ENCODE data around the gene LRRC8D. TPM values are rescaled to one million over a fixed set of nuclear protein-coding genes. Genes with fewer than 3 reads are reported as not detected.

The LRRC8D gene
- total and polyA plus RNA-seq, 2 experiments from 2014 or later = 23.6 to 48.8 TPM

- H3K27me3 Mint-ChIP-seq (ENCODE audit: insufficient read depth, low read depth, poor library complexity) = peaks cover 3% of the 10 kb centered on the region
These were observed 78.1 kb downstream of the LRRC8D start for GRCh38 chr1:89898695-89899470.

DNA sequence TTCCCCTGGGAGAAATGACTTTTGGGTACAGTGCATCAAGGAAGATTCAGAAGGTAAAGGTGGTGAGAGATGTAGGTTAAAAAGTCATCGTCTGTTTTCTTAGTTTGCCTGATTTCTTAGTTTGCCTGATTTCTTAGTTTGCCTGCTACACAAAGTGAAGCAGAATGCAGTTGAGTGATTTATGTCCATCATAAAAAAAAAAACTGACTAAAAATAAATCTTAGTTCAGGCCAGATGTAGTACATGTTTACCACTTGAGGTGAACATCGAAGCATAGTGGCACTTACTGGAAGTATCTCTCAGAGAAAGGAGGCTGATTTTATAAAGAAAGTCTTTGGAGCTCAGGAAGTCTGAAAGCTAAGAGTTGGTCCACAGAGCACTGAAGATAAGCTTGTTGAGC is 79.5 kb downstream of the LRRC8D start:
- H3K27ac Mint-ChIP-seq = peak overlapping the region; percentile 8; the same call in 1 of the 2 replicates
- Histone ChIP-seq H3K4me3 (no peak overlapping the region), H3F3A (replicated peaks; ENCODE audit: low read depth) (0 out of 2 replicates have a peak, but pooled peaks cover 7% of the 10 kb centered on the region), H2AFZ (no peak overlapping the region), H3K4me1 (ENCODE audit: insufficient read depth) (peaks cover 34% of the 10 kb centered on the region), H3K27me3 (ENCODE audit: insufficient read depth) (no peaks in the 10 kb centered on the region), H3K4me2 (no peak overlapping the region), H3K36me3 (ENCODE audit: insufficient read depth) (no peaks in the 10 kb centered on the region; the same call in 1 of the 2 replicates), H3K9me2 (ENCODE audit: insufficient read depth) (no peaks in the 10 kb centered on the region), H4K20me1 (replicated peaks; ENCODE audit: insufficient read depth) (no peaks in the 10 kb centered on the region), H3K79me2 (replicated peaks; ENCODE audit: insufficient read depth) (peaks cover 50% of the 10 kb centered on the region), H3K27ac (ENCODE audit: low read depth) (no peak overlapping the region)
- DNase-seq (ENCODE audit: low spot score) (no peak), ATAC-seq (no peak)
- no peaks in the 10 kb centered on the region; the same call in 2 of the 3 replicates for H3K36me3 Mint-ChIP-seq (ENCODE audit: low read depth)
- H3K27me3 Mint-ChIP-seq (ENCODE audit: insufficient read depth, low read depth, poor library complexity) = peaks cover 7% of the 10 kb centered on the region
- no peak overlapping the region for H3K4me3 Mint-ChIP-seq
- H3K4me1 Mint-ChIP-seq = peaks cover 74% of the 10 kb centered on the region
- H3K9me3 Mint-ChIP-seq = no peaks in the 10 kb centered on the region
- TF ChIP-seq NANOG (IDR thresholded peaks at IDR 0.05; ENCODE audit: borderline replicate concordance) = no peak
- TF ChIP-seq, protein P1, sequence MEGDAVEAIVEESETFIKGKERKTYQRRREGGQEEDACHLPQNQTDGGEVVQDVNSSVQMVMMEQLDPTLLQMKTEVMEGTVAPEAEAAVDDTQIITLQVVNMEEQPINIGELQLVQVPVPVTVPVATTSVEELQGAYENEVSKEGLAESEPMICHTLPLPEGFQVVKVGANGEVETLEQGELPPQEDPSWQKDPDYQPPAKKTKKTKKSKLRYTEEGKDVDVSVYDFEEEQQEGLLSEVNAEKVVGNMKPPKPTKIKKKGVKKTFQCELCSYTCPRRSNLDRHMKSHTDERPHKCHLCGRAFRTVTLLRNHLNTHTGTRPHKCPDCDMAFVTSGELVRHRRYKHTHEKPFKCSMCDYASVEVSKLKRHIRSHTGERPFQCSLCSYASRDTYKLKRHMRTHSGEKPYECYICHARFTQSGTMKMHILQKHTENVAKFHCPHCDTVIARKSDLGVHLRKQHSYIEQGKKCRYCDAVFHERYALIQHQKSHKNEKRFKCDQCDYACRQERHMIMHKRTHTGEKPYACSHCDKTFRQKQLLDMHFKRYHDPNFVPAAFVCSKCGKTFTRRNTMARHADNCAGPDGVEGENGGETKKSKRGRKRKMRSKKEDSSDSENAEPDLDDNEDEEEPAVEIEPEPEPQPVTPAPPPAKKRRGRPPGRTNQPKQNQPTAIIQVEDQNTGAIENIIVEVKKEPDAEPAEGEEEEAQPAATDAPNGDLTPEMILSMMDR (conservative IDR thresholded peaks at IDR 0.05; ENCODE audit: low read depth in 2 of 2) = no peak

More at GRCh38 chr1:89898695-89899470, 78.1 kb downstream of the LRRC8D start:
- H3K9me3 Mint-ChIP-seq = no peaks in the 10 kb centered on the region
- no peaks in the 10 kb centered on the region; the same call in 1 of the 2 replicates for H3K36me3 ChIP-seq (ENCODE audit: insufficient read depth)
- peaks cover 59% of the 10 kb centered on the region for H3K4me1 Mint-ChIP-seq
- ATAC-seq (peak; percentile 39), DNase-seq (ENCODE audit: low spot score) (no peak)
- no peak overlapping the region for H3K27ac Mint-ChIP-seq
- H3K4me2 ChIP-seq = no peak overlapping the region; the same call in 1 of the 2 replicates
- no peak overlapping the region for H2AFZ ChIP-seq
- H3K36me3 Mint-ChIP-seq (ENCODE audit: low read depth) = no peaks in the 10 kb centered on the region; the same call in 2 of the 3 replicates
- H3K9me2 ChIP-seq (ENCODE audit: insufficient read depth) = no peaks in the 10 kb centered on the region
- H3K4me3 ChIP-seq = no peak overlapping the region
- H4K20me1 ChIP-seq (replicated peaks; ENCODE audit: insufficient read depth) = no peaks in the 10 kb centered on the region; the same call in 1 of the 2 replicates
- no peak overlapping the region for H3K4me3 Mint-ChIP-seq
- no peaks in the 10 kb centered on the region for H3K27me3 ChIP-seq (ENCODE audit: insufficient read depth)
- no peak for TF ChIP-seq STAT1 (IDR thresholded peaks at IDR 0.05; ENCODE audit: unreplicated experiment)
- no peak for TF ChIP-seq POLR2AphosphoS5 (IDR thresholded peaks at IDR 0.05; ENCODE audit: low read depth)
- TF ChIP-seq CREB1 (CRISPR knock-in tag; IDR thresholded peaks at IDR 0.05; ENCODE audit: low read depth) = no peak
- TF ChIP-seq ZNF331 (CRISPR knock-in tag; IDR thresholded peaks at IDR 0.05; ENCODE audit: low read depth) = no peak
- no peak for TF ChIP-seq NANOG (IDR thresholded peaks at IDR 0.05; ENCODE audit: borderline replicate concordance)
- TF ChIP-seq ETS1 (IDR thresholded peaks at IDR 0.05) = no peak
- TF ChIP-seq EZH2 (IDR thresholded peaks at IDR 0.05; ENCODE audit: low read depth, unreplicated experiment) = no peak
- TF ChIP-seq, protein P2, sequence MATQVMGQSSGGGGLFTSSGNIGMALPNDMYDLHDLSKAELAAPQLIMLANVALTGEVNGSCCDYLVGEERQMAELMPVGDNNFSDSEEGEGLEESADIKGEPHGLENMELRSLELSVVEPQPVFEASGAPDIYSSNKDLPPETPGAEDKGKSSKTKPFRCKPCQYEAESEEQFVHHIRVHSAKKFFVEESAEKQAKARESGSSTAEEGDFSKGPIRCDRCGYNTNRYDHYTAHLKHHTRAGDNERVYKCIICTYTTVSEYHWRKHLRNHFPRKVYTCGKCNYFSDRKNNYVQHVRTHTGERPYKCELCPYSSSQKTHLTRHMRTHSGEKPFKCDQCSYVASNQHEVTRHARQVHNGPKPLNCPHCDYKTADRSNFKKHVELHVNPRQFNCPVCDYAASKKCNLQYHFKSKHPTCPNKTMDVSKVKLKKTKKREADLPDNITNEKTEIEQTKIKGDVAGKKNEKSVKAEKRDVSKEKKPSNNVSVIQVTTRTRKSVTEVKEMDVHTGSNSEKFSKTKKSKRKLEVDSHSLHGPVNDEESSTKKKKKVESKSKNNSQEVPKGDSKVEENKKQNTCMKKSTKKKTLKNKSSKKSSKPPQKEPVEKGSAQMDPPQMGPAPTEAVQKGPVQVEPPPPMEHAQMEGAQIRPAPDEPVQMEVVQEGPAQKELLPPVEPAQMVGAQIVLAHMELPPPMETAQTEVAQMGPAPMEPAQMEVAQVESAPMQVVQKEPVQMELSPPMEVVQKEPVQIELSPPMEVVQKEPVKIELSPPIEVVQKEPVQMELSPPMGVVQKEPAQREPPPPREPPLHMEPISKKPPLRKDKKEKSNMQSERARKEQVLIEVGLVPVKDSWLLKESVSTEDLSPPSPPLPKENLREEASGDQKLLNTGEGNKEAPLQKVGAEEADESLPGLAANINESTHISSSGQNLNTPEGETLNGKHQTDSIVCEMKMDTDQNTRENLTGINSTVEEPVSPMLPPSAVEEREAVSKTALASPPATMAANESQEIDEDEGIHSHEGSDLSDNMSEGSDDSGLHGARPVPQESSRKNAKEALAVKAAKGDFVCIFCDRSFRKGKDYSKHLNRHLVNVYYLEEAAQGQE (IDR thresholded peaks at IDR 0.05; ENCODE audit: unreplicated experiment) = no peak
- 0 out of 2 replicates have a peak, but pooled peaks cover 7% of the 10 kb centered on the region for H3F3A ChIP-seq (replicated peaks; ENCODE audit: low read depth)
- H3K4me1 ChIP-seq (ENCODE audit: insufficient read depth) = peaks cover 19% of the 10 kb centered on the region
- H3K79me2 ChIP-seq (replicated peaks; ENCODE audit: insufficient read depth) = peaks cover 41% of the 10 kb centered on the region
- H3K27ac ChIP-seq (ENCODE audit: low read depth) = no peak overlapping the region
